ENCODE data around the gene MROH7.

Gene MROH7

GRCh38 chr1:54744696-54745095 is 103.1 kb downstream of the MROH7 start:
- DNase-seq = no peak

- DNase-seq = no peak
These were observed 103.7 kb downstream of the MROH7 start for GRCh38 chr1:54745274-54745673.

- no peak for DNase-seq
These were observed 104.3 kb downstream of the MROH7 start for GRCh38 chr1:54745864-54746263.

GRCh38 chr1:54748094-54748835 is 106.7 kb downstream of the MROH7 start:
- DNase-seq = no peak

- no peak for DNase-seq
These were observed 109.0 kb downstream of the MROH7 start for GRCh38 chr1:54750596-54750995.

GRCh38 chr1:54751426-54751825 is 109.8 kb downstream of the MROH7 start:
- DNase-seq = no peak

- DNase-seq = no peak
These were observed 112.5 kb downstream of the MROH7 start for GRCh38 chr1:54754045-54754444.

- no peak for DNase-seq
These were observed 113.1 kb downstream of the MROH7 start for GRCh38 chr1:54754486-54755285.

- DNase-seq = no peak
These were observed 116.2 kb downstream of the MROH7 start for GRCh38 chr1:54757833-54758232.

- DNase-seq = no peak
These were observed 117.2 kb downstream of the MROH7 start for GRCh38 chr1:54758678-54759348.
